Stimulated activated CD8-positive, alpha-beta memory T cell treated with anti-CD3 and anti-CD28 coated beads, Interleukin-15, amount 100 ng/mL, for 48 hours (primary cell): ENCODE data around the gene PRKCE.

Experiments
- DNase-seq, 2 donors: peaks; one replicate each; pipeline ENCODE4 v3.0.0-alpha.2; 2020; ENCODE audit warnings: low read depth in 2 of 2

The PRKCE gene

DNA sequence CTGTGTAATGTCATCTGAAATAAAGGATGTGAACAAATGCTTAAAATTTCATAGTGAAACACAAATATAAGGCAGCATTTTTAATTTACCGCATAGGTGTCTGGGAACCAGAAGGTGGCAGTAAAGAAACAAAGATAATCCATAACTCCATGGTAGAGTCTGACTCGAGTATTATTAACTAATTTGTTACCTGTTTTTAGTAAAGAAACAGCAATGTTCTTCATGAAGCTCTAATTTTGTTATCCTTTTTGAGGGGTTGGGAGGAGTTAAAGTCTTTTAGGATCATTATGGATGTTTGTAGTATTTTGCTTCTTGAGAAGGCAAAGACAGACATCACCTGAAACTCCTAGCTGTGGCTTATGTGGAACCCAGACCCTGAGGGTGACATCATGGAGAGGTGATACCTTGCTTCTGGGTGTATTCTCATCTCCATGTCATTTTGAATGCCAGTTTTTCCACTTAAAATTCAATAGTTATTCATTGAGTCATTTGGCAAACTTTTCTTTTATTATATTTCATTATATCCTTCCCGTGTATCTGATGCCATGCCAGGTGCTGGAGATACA, 359.5 kb downstream of the PRKCE start:
- DNase-seq: no peak

- DNase-seq: no peak
Observed at GRCh38 chr2:46012618-46013240, 361.3 kb downstream of the PRKCE start.

DNA sequence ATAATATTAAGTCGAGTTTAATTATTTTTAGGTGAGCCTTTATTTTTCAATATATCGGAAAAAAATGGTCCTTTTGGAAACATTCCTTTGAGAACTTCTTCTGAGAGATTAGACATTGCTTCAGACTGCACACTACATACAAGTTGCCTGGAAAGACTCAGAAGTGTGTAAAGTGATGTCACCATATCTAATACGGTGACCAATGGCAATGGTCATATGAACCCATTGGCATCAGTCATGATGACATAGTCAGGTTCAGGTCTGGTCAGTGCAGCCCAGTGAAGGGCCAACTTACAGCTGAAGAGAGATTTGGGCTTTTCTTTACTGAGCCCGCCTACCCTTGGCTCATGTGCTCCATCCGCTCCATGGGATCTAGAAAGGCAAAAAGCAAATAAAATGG, 362.3 kb downstream of the PRKCE start:
- DNase-seq: no peak

DNA sequence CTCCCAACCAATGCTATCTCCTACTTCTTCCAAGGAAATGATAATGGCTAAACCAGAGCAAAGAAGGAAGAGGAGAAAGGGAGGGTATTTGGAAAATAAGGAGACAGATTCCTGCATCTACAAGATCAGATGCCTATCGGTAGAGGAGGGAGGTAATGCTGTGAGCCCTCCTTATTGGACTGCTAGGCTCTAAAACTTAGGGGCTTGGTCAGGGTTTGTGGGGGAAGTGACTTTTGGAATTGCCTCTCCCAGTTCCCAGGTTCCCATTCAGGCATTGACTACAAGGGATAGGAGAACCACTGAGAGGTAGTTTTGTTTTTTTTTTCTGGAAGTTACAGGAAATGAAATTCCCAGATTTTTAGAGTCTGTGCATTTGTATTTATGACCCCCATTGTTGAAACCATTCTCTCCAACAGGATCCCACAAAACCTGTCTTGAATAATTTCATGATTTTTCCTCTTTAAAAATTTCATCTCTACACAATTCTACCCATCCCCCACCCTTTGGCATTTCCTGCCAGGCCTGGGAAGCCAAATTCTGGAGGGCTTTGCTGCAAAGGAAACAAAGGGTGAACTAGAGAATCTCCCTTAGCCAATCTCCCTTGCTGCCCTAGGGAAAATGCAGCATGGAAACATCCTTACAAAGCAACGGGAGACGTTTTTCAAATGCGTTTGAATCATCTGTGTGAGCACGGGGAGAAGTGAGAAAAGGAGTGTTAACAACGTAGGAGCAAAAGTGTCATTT, 363.6 kb downstream of the PRKCE start:
- DNase-seq: no peak

GRCh38 chr2:46015671-46016070, 364.2 kb downstream of the PRKCE start:
- no peak for DNase-seq

DNA sequence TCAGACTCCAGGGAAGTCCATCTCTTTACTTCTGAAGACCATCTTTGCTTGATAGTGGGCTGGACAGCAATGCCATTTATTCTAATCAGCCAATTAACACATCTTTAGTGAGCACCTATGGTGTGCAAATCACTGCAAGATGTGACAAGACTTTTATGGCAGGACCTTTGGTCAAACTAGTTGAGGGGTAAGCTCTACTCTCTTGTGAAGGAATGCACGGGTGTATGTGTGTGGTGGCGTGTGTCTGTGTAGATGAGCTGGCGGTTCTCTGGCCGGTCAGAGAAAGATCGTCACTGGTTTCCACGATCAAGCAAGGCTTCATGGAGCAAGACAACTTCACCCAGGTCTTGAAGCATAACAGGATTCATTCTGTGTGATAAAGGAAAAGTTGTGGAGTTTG, 364.6 kb downstream of the PRKCE start:
- no peak for DNase-seq

- no peak for DNase-seq
Observed at GRCh38 chr2:46018773-46019591, 367.5 kb downstream of the PRKCE start.

- no peak for DNase-seq
Observed at GRCh38 chr2:46020416-46020815, 368.9 kb downstream of the PRKCE start.

GRCh38 chr2:46023165-46023854, 371.8 kb downstream of the PRKCE start:
- no peak for DNase-seq

- no peak for DNase-seq
Observed at GRCh38 chr2:46024146-46024779, 372.8 kb downstream of the PRKCE start.

DNA sequence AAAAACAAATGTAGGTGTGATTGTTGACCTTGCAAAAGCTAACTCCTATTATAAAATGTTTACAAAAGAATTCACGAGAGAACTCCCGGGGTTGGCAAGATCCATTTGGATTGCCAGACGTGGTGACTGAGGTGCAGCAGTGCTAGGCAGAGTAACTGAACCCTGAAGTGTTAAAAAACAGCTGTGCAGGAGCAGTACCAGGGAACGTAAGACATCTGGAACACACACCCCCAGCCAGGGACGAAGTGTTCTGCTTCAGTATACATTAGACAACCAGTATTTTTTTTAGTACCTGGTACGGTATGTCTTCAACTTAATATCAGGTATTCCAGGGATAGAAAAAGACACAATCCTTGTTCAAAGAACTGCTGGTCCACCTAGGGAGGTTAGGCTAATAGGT, 373.6 kb downstream of the PRKCE start:
- DNase-seq: no peak

GRCh38 chr2:46025676-46026075, 374.2 kb downstream of the PRKCE start:
- no peak for DNase-seq

- DNase-seq: no peak
Observed at GRCh38 chr2:46026431-46026830, 375.0 kb downstream of the PRKCE start.

DNA sequence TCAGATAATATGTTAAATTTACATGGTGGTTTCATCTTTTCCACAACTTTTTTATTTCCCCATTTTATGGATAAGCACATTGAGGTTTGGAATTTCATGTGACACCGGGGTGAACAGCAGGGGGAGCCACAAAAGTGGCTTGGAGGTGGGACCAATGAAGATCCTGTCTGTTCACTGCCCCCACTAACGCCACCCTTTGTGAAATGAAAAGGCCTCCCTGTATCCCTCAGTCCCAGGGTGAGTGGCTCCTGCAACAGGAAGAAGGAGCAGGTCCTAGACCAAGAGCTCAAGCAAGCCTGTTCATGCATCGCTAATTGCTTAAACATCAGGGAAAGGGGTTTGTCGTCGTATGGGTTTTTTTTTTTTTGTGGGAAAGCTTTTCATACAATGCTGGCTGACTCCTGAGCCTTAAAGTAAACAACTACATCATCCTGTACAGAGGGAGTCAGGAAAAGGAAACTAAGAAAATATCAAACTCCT, 377.9 kb downstream of the PRKCE start:
- DNase-seq: no peak

GRCh38 chr2:46030330-46030729, 378.9 kb downstream of the PRKCE start:
- no peak for DNase-seq

GRCh38 chr2:46032161-46032813, 380.8 kb downstream of the PRKCE start:
- DNase-seq: no peak

GRCh38 chr2:46032996-46033395, 381.5 kb downstream of the PRKCE start:
- peak; percentile 43 to 67 for DNase-seq

DNA sequence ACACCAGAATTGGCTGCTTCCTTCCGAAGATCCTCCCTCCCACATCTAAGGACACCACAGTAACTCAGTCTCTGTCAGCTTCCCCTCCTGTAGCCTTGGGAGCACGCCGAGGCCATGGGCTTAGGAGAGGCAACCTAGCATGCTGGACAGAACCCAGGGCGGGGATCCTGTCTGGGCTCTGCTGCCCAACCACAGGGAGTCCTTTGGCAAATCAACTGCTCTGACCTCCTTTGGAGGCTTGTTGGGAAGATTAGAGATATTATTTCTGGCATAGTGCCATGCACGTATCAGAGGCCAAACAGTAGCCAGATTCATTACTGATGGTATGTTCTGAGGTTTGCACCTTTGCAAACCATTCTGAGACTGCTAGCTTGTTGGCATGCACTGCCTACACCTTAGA, 383.1 kb downstream of the PRKCE start:
- DNase-seq: no peak

DNA sequence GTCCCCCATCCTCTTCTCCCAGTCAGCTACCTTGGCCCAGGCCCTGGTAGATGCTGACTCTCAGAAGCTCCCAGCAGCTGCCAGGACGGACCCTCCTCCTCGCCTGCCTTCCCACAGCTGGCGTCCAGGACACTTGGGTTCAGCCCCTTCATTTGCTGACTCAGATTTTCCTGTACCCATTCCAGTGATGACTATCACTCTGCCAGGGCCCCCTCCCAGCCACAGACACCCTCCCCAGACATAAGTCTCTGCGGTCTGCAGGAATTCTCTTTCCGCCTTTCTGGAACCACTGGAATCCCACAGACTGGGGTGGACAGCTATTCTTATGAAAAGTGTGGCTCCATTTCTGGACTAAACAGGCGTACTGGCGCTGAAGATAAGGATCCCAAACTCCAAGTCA, 385.5 kb downstream of the PRKCE start:
- no peak for DNase-seq

- DNase-seq: no peak
Observed at GRCh38 chr2:46039543-46040303, 388.2 kb downstream of the PRKCE start.
